ENCODE results near the gene CARMIL1. TPM values are rescaled to one million over a fixed set of nuclear protein-coding genes. Genes with fewer than 3 reads are reported as not detected.
A peak's percentile ranks its signal among the peaks of the same experiment; 100 is the strongest.

CARMIL1 gene
- total and polyA plus RNA-seq, 5 donors from 2014 or later: 0.36 to 3.0 (median 0.49) TPM

DNA sequence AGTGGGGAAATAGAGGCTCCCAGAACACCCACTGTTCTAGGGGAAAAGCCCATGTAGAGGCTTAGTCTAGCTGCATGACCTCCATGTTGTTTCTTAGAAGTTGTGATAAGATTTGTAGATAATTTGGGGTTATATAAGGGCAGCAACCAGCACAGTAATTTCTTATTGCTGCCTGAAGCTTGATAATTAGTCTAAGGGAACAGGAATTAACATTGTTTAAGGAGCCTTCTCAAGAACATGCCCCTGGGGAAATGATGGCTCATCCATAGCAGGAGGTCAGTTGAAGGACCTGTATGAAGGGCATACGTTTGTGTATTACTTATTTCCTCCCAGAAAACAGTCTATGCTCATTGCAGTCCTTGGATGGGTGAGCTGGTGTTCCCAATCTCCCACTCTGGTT lies 202.1 kb downstream of the CARMIL1 start:
- H3K36me3 ChIP-seq (ENCODE audit: control insufficient read depth, insufficient read depth, low read length): no peaks in the 10 kb centered on the region
- ATAC-seq (ENCODE audit: low read depth in 2 of 2): no peak

DNA sequence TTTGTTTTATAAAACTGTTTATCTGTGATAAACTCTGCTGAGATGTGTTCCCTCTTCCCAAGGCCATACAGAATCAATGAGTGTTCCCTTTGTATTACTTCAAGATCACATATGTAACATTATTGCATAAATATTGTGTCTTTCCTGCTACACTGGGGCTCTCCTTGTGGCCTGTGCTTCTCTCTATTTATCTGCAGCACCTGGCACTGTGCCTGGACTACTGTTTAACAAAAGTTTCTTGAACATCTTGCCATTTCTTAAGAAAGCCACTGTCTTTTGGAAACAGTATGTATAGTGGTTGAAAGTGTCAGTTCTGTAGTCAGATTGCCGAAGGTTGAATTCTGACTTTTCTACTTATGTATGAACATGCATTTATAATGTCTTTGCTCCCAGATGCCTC lies 203.8 kb downstream of the CARMIL1 start:
- Histone ChIP-seq H3K4me1 (ENCODE audit: control insufficient read depth, insufficient read depth, low read length, poor library complexity, severe bottlenecking) (no peaks in the 10 kb centered on the region), H3K9me3 (ENCODE audit: control insufficient read depth in 2 of 2, low read length in 2 of 2) (no peaks in the 10 kb centered on the region), H3K27me3 (ENCODE audit: control insufficient read depth, insufficient read depth, low read length) (peaks cover 2% of the 10 kb centered on the region), H3K36me3 (ENCODE audit: control insufficient read depth, insufficient read depth, low read length) (no peaks in the 10 kb centered on the region), H3K27ac (ENCODE audit: insufficient read depth, low read length, poor library complexity, severe bottlenecking) (no peak overlapping the region), H3K4me3 (ENCODE audit: low read depth, low read length) (no peak overlapping the region)
- Mint-ChIP-seq H3K9me3 (no peaks in the 10 kb centered on the region), H3K36me3 (peaks cover 12% of the 10 kb centered on the region), H3K27me3 (no peaks in the 10 kb centered on the region), H3K4me3 (no peak overlapping the region), H3K4me1 (no peaks in the 10 kb centered on the region), H3K27ac (no peak overlapping the region)
- ATAC-seq (ENCODE audit: low read depth in 2 of 2) (no peak), DNase-seq (no peak)

More for the DNA sequence above, 202.1 kb downstream of the CARMIL1 start:
- Mint-ChIP-seq H3K36me3 (peaks cover 12% of the 10 kb centered on the region), H3K27ac (peak overlapping the region in 1 of 3 donors; percentile 17), H3K27me3 (no peaks in the 10 kb centered on the region), H3K9me3 (no peaks in the 10 kb centered on the region), H3K4me1 (peaks cover 0 to under 1% (median 0%) of the 10 kb centered on the region in 4 donors), H3K4me3 (no peak overlapping the region)
- Histone ChIP-seq H3K4me3 (ENCODE audit: low read depth, low read length) (no peak overlapping the region), H3K9me3 (ENCODE audit: control insufficient read depth in 2 of 2, low read length in 2 of 2) (no peaks in the 10 kb centered on the region), H3K27ac (ENCODE audit: insufficient read depth, low read length, poor library complexity, severe bottlenecking) (no peak overlapping the region), H3K4me1 (ENCODE audit: control insufficient read depth, insufficient read depth, low read length, poor library complexity, severe bottlenecking) (no peaks in the 10 kb centered on the region), H3K27me3 (ENCODE audit: control insufficient read depth, insufficient read depth, low read length) (peaks cover 2% of the 10 kb centered on the region)
- no peak for DNase-seq

DNA sequence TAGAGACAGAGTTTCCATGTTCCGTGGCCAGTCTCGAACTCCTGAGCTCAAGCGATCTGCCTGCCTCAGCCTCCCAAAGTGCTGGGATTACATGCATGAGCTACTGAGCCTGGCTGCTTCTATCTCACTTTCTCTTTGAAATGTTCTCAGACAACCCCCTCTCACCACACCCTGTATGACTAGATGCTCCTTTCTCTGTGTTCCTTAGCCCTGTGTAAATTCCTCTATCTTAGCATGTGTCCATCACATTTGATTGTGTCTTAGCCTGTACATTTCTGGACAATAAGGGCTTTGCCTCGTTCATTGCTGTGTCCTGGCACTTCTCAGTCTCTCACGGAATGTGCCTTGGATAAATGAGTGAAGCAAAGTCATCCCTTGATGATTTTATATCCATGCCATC lies 204.8 kb downstream of the CARMIL1 start:
- H3K4me1 Mint-ChIP-seq: no peaks in the 10 kb centered on the region
- DNase-seq (no peak), ATAC-seq (ENCODE audit: low read depth in 2 of 2) (no peak)
- no peak overlapping the region for H3K4me3 Mint-ChIP-seq
- Histone ChIP-seq H3K9me3 (ENCODE audit: control insufficient read depth in 2 of 2, low read length in 2 of 2) (no peaks in the 10 kb centered on the region), H3K36me3 (ENCODE audit: control insufficient read depth, insufficient read depth, low read length) (no peaks in the 10 kb centered on the region), H3K27ac (ENCODE audit: insufficient read depth, low read length, poor library complexity, severe bottlenecking) (no peak overlapping the region), H3K4me3 (ENCODE audit: low read depth, low read length) (no peak overlapping the region), H3K27me3 (ENCODE audit: control insufficient read depth, insufficient read depth, low read length) (peaks cover 2% of the 10 kb centered on the region), H3K4me1 (ENCODE audit: control insufficient read depth, insufficient read depth, low read length, poor library complexity, severe bottlenecking) (no peaks in the 10 kb centered on the region)
- H3K27me3 Mint-ChIP-seq: no peaks in the 10 kb centered on the region
- no peaks in the 10 kb centered on the region for H3K9me3 Mint-ChIP-seq
- H3K27ac Mint-ChIP-seq: no peak overlapping the region
- peaks cover 15% of the 10 kb centered on the region for H3K36me3 Mint-ChIP-seq

- no peaks in the 10 kb centered on the region for H3K36me3 ChIP-seq (ENCODE audit: control insufficient read depth, insufficient read depth, low read length)
- no peak for ATAC-seq (ENCODE audit: low read depth in 2 of 2)
- H3K9me3 ChIP-seq (ENCODE audit: control insufficient read depth in 2 of 2, low read length in 2 of 2): no peaks in the 10 kb centered on the region
- H3K36me3 Mint-ChIP-seq: peaks cover 12% of the 10 kb centered on the region
- H3K4me1 Mint-ChIP-seq: peaks cover 0 to 3% (median 2%) of the 10 kb centered on the region in 4 donors
- no peak overlapping the region for H3K4me3 ChIP-seq (ENCODE audit: low read depth, low read length)
- H3K27ac Mint-ChIP-seq: no peak overlapping the region
- no peak for DNase-seq
- H3K27me3 ChIP-seq (ENCODE audit: control insufficient read depth, insufficient read depth, low read length): peaks cover 2% of the 10 kb centered on the region
- H3K4me1 ChIP-seq (ENCODE audit: control insufficient read depth, insufficient read depth, low read length, poor library complexity, severe bottlenecking): peaks cover under 1% of the 10 kb centered on the region
- no peaks in the 10 kb centered on the region for H3K27me3 Mint-ChIP-seq
- no peak overlapping the region for H3K27ac ChIP-seq (ENCODE audit: insufficient read depth, low read length, poor library complexity, severe bottlenecking)
- no peak overlapping the region for H3K4me3 Mint-ChIP-seq
- H3K9me3 Mint-ChIP-seq: no peaks in the 10 kb centered on the region
Measured at GRCh38 chr6:25484900-25485299, 205.7 kb downstream of the CARMIL1 start.

DNA sequence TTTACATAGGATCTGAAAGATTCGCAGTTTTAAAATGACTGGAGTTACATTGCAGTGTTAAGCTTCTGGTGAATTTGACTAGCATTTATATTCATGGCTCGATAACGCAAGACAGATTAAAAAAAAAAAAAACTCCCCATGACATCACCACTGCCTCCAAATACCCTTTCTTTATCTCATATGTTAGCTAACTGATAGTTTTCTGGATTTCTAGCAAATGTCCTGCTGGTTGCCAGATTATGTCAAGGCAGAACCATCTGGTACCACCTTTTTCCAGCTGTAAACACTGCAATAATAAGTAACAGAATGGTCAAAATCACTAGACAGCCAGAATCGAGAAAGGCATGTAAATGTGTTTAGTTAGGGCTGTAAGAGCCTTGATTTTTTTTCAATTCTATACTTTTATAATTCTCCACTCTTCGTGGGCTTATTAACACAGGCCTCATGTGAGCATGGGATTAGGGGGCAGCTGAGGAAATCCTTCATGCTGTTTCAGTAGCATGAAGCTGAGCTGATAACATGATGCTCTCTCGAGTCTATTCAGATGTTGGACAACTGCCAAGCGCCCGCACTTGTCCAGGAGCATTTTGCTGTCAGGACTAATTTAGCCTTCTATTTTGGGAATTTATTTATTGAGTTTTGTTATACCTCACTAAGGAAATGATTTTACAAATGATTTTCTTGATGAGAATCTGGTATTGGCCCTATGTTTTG lies 206.8 kb downstream of the CARMIL1 start:
- no peak for ATAC-seq (ENCODE audit: low read depth in 2 of 2)
- H3K4me1 ChIP-seq (ENCODE audit: control insufficient read depth, insufficient read depth, low read length, poor library complexity, severe bottlenecking): peaks cover 3% of the 10 kb centered on the region
- H3K4me1 Mint-ChIP-seq: peaks cover 0 to 7% (median 5%) of the 10 kb centered on the region in 4 donors
- no peaks in the 10 kb centered on the region for H3K9me3 ChIP-seq (ENCODE audit: control insufficient read depth in 2 of 2, low read length in 2 of 2)
- no peak overlapping the region for H3K27ac ChIP-seq (ENCODE audit: insufficient read depth, low read length, poor library complexity, severe bottlenecking)
- H3K4me3 ChIP-seq (ENCODE audit: low read depth, low read length): no peak overlapping the region
- H3K9me3 Mint-ChIP-seq: no peaks in the 10 kb centered on the region
- H3K36me3 ChIP-seq (ENCODE audit: control insufficient read depth, insufficient read depth, low read length): no peaks in the 10 kb centered on the region
- H3K27me3 Mint-ChIP-seq: no peaks in the 10 kb centered on the region
- DNase-seq: no peak
- peaks cover 12% of the 10 kb centered on the region for H3K36me3 Mint-ChIP-seq
- peaks cover 2% of the 10 kb centered on the region for H3K27me3 ChIP-seq (ENCODE audit: control insufficient read depth, insufficient read depth, low read length)
- no peak overlapping the region for H3K4me3 Mint-ChIP-seq
- H3K27ac Mint-ChIP-seq: no peak overlapping the region

DNA sequence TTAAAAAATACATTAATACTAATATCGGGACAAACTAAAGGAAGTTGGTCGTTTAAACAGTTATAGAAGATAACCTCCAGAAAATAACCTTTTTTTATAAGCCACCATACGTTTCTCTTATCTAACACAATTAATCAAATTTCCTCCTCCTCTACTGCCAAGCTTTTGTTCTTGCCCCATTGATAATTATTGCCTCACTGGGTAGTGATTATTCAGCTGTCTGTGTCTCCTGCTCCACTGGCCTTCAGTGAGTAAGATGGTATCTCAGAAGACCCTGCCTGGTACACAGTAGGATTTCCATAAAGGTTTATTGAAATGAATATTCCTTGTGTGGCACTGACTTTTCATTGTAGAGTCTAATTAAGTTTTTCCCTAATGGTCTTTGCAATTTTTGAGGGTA lies 207.4 kb downstream of the CARMIL1 start:
- Histone ChIP-seq H3K4me3 (ENCODE audit: low read depth, low read length) (no peak overlapping the region), H3K4me1 (ENCODE audit: control insufficient read depth, insufficient read depth, low read length, poor library complexity, severe bottlenecking) (peaks cover 3% of the 10 kb centered on the region), H3K27me3 (ENCODE audit: control insufficient read depth, insufficient read depth, low read length) (peaks cover 2% of the 10 kb centered on the region), H3K9me3 (ENCODE audit: control insufficient read depth in 2 of 2, low read length in 2 of 2) (no peaks in the 10 kb centered on the region), H3K27ac (ENCODE audit: insufficient read depth, low read length, poor library complexity, severe bottlenecking) (no peak overlapping the region), H3K36me3 (ENCODE audit: control insufficient read depth, insufficient read depth, low read length) (no peaks in the 10 kb centered on the region)
- no peaks in the 10 kb centered on the region for H3K27me3 Mint-ChIP-seq
- DNase-seq (no peak), ATAC-seq (ENCODE audit: low read depth in 2 of 2) (no peak)
- peaks cover 12% of the 10 kb centered on the region for H3K36me3 Mint-ChIP-seq
- peak overlapping the region in 1 of 3 donors; percentile 49 for H3K27ac Mint-ChIP-seq
- peaks cover 0 to 7% (median 5%) of the 10 kb centered on the region in 4 donors for H3K4me1 Mint-ChIP-seq
- H3K4me3 Mint-ChIP-seq: no peak overlapping the region
- no peaks in the 10 kb centered on the region for H3K9me3 Mint-ChIP-seq

- ATAC-seq (ENCODE audit: low read depth in 2 of 2) (no peak), DNase-seq (no peak)
- Histone ChIP-seq H3K4me3 (ENCODE audit: low read depth, low read length) (no peak overlapping the region), H3K9me3 (ENCODE audit: control insufficient read depth in 2 of 2, low read length in 2 of 2) (no peaks in the 10 kb centered on the region), H3K36me3 (ENCODE audit: control insufficient read depth, insufficient read depth, low read length) (no peaks in the 10 kb centered on the region), H3K27me3 (ENCODE audit: control insufficient read depth, insufficient read depth, low read length) (peaks cover 2% of the 10 kb centered on the region), H3K27ac (ENCODE audit: insufficient read depth, low read length, poor library complexity, severe bottlenecking) (no peak overlapping the region), H3K4me1 (ENCODE audit: control insufficient read depth, insufficient read depth, low read length, poor library complexity, severe bottlenecking) (peaks cover 3% of the 10 kb centered on the region)
- H3K4me3 Mint-ChIP-seq: no peak overlapping the region
- H3K9me3 Mint-ChIP-seq: no peaks in the 10 kb centered on the region
- no peak overlapping the region for H3K27ac Mint-ChIP-seq
- peaks cover 12% of the 10 kb centered on the region for H3K36me3 Mint-ChIP-seq
- peaks cover 0 to 7% (median 5%) of the 10 kb centered on the region in 4 donors for H3K4me1 Mint-ChIP-seq
- H3K27me3 Mint-ChIP-seq: no peaks in the 10 kb centered on the region
Measured at GRCh38 chr6:25487012-25487411, 207.8 kb downstream of the CARMIL1 start.

DNA sequence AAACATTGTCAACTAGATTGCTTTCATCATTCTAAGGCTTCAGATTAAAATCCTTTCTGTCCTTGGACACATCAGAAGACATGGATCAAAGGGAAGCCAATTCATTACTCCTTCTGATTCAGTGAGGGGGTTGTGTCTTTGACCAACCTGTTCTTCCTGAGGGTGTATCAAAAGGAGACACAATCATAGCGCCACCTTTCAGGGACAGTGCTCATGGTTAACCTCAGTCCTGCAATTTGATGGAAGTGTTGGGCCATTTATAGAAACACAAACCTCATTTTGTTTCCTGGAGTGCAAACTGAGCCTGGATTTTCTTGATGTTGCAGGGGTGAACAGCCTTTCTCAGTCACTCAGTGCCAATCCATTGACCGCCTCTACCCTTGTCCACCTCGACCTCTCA lies 209.0 kb downstream of the CARMIL1 start:
- no peak overlapping the region for H3K27ac Mint-ChIP-seq
- no peak overlapping the region for H3K27ac ChIP-seq (ENCODE audit: insufficient read depth, low read length, poor library complexity, severe bottlenecking)
- no peak for ATAC-seq (ENCODE audit: low read depth in 2 of 2)

More for the DNA sequence above, 209.0 kb downstream of the CARMIL1 start:
- no peaks in the 10 kb centered on the region for H3K27me3 Mint-ChIP-seq
- H3K4me1 ChIP-seq (ENCODE audit: control insufficient read depth, insufficient read depth, low read length, poor library complexity, severe bottlenecking): peaks cover 3% of the 10 kb centered on the region
- H3K4me3 ChIP-seq (ENCODE audit: low read depth, low read length): no peak overlapping the region
- no peaks in the 10 kb centered on the region for H3K36me3 ChIP-seq (ENCODE audit: control insufficient read depth, insufficient read depth, low read length)
- H3K4me1 Mint-ChIP-seq: peaks cover 0 to 7% (median 5%) of the 10 kb centered on the region in 4 donors
- H3K27me3 ChIP-seq (ENCODE audit: control insufficient read depth, insufficient read depth, low read length): no peaks in the 10 kb centered on the region
- H3K36me3 Mint-ChIP-seq: peaks cover 8% of the 10 kb centered on the region
- DNase-seq: no peak
- H3K4me3 Mint-ChIP-seq: no peak overlapping the region
- no peaks in the 10 kb centered on the region for H3K9me3 Mint-ChIP-seq
- no peaks in the 10 kb centered on the region for H3K9me3 ChIP-seq (ENCODE audit: control insufficient read depth in 2 of 2, low read length in 2 of 2)
